Skin epidermis (tissue), 12 donors: ENCODE measurements around the gene CLIC4.
A peak's percentile ranks its signal among the peaks of the same experiment; 100 is the strongest.

ENCODE experiments used
- H3K27ac ChIP-seq, 21 experiments: fragments of 200-600 bp; sonication (generic) in 11 of 21; one replicate each; pipeline ENCODE4 v1.5.0; 2020; ENCODE audit warnings: mild to moderate bottlenecking in 3 of 21, inconsistent platforms in 2 of 21, moderate library complexity in 2 of 21
- H3K4me3 ChIP-seq, 7 experiments: fragments of 200-600 bp; sonication (generic) in 2 of 7; one replicate each; pipeline ENCODE4 v1.5.0; 2020; ENCODE audit warnings: inconsistent platforms in 2 of 7, mild to moderate bottlenecking in 2 of 7, moderate library complexity in 1 of 7

CLIC4 gene

GRCh38 chr1:24847995-24848881, 103.0 kb downstream of the CLIC4 start:
- H3K4me3 ChIP-seq = peak overlapping the region; percentile 15 to 44 (median 37)
- H3K27ac ChIP-seq = peak overlapping the region; percentile 12 to 86 (median 74)

GRCh38 chr1:24849672-24850295, 104.5 kb downstream of the CLIC4 start:
- H3K27ac ChIP-seq = no peak overlapping the region
- H3K4me3 ChIP-seq = no peak overlapping the region

- Histone ChIP-seq H3K27ac (no peak overlapping the region), H3K4me3 (no peak overlapping the region)
Observed at GRCh38 chr1:24850328-24850920, 105.2 kb downstream of the CLIC4 start.

- Histone ChIP-seq H3K27ac (no peak overlapping the region), H3K4me3 (no peak overlapping the region)
Observed at GRCh38 chr1:24853649-24854048, 108.4 kb downstream of the CLIC4 start.

GRCh38 chr1:24855474-24855873, 110.2 kb downstream of the CLIC4 start:
- no peak overlapping the region for H3K4me3 ChIP-seq
- H3K27ac ChIP-seq = no peak overlapping the region

- H3K4me3 ChIP-seq = no peak overlapping the region
- no peak overlapping the region for H3K27ac ChIP-seq
Observed at GRCh38 chr1:24856787-24857506, 111.7 kb downstream of the CLIC4 start.

GRCh38 chr1:24857507-24858133, 112.4 kb downstream of the CLIC4 start:
- H3K27ac ChIP-seq = no peak overlapping the region
- H3K4me3 ChIP-seq = no peak overlapping the region

- Histone ChIP-seq H3K27ac (no peak overlapping the region), H3K4me3 (no peak overlapping the region)
Observed at GRCh38 chr1:24858277-24858676, 113.0 kb downstream of the CLIC4 start.

- Histone ChIP-seq H3K4me3 (no peak overlapping the region), H3K27ac (no peak overlapping the region)
Observed at GRCh38 chr1:24859063-24860010, 114.1 kb downstream of the CLIC4 start.

GRCh38 chr1:24860841-24861240, 115.6 kb downstream of the CLIC4 start:
- Histone ChIP-seq H3K4me3 (no peak overlapping the region), H3K27ac (no peak overlapping the region)

- Histone ChIP-seq H3K27ac (peak overlapping the region in 3 of 21 experiments; percentile 54 to 68 (median 54)), H3K4me3 (no peak overlapping the region)
Observed at GRCh38 chr1:24861821-24862727, 116.8 kb downstream of the CLIC4 start.

GRCh38 chr1:24862775-24863483, 117.7 kb downstream of the CLIC4 start:
- H3K27ac ChIP-seq = peak overlapping the region in 5 of 21 experiments; percentile 49 to 68 (median 54)
- H3K4me3 ChIP-seq = no peak overlapping the region

GRCh38 chr1:24864370-24864777, 119.1 kb downstream of the CLIC4 start:
- Histone ChIP-seq H3K4me3 (no peak overlapping the region), H3K27ac (peak overlapping the region in 1 of 21 experiments; percentile 24)

GRCh38 chr1:24865168-24865567, 119.9 kb downstream of the CLIC4 start:
- Histone ChIP-seq H3K4me3 (no peak overlapping the region), H3K27ac (peak overlapping the region in 1 of 21 experiments; percentile 24)

GRCh38 chr1:24865587-24865986, 120.3 kb downstream of the CLIC4 start:
- Histone ChIP-seq H3K27ac (no peak overlapping the region), H3K4me3 (no peak overlapping the region)

GRCh38 chr1:24866211-24867083, 121.2 kb downstream of the CLIC4 start:
- Histone ChIP-seq H3K4me3 (no peak overlapping the region), H3K27ac (no peak overlapping the region)
